ENCODE results near the gene CBARP.
A peak's percentile ranks its signal among the peaks of the same experiment; 100 is the strongest.

The CBARP gene

GRCh38 chr19:1259206-1259875, 21.5 kb upstream of the CBARP start:
- Histone ChIP-seq H3K4me3 (IDR thresholded peaks at IDR 0.05; ENCODE audit: insufficient read depth, low read depth, low read length) (no peak overlapping the region), H3K4me1 (ENCODE audit: low read depth, poor library complexity, severe bottlenecking) (peaks cover 29% of the 10 kb centered on the region)
- no peak for TF ChIP-seq CTCF (conservative IDR thresholded peaks at IDR 0.05; ENCODE audit: low read depth, low read length)

GRCh38 chr19:1258707-1259205, 21.0 kb upstream of the CBARP start:
- no peaks in the 10 kb centered on the region for H4K20me1 ChIP-seq (ENCODE audit: insufficient read depth)
- peak overlapping the region; percentile 74 for H3K27ac ChIP-seq
- TF ChIP-seq CTCF (conservative IDR thresholded peaks at IDR 0.05; ENCODE audit: low read depth, low read length): no peak; the same call in 1 of the 2 replicates
- H3K4me2 ChIP-seq: peak overlapping the region; percentile 86
- peaks cover 29% of the 10 kb centered on the region for H3K4me1 ChIP-seq (ENCODE audit: low read depth, poor library complexity, severe bottlenecking)
- peak overlapping the region; percentile 62; the same call in 1 of the 2 replicates for H3K9ac ChIP-seq
- H2AFZ ChIP-seq (ENCODE audit: low read depth): peak overlapping the region; percentile 39; the same call in 1 of the 2 replicates
- H3K4me3 ChIP-seq (IDR thresholded peaks at IDR 0.05; ENCODE audit: insufficient read depth, low read depth, low read length): no peak overlapping the region
- no peaks in the 10 kb centered on the region; the same call in 1 of the 2 replicates for H3K36me3 ChIP-seq (ENCODE audit: insufficient read depth)
- no peaks in the 10 kb centered on the region for H3K27me3 ChIP-seq (ENCODE audit: insufficient read depth, low read depth)
- no peaks in the 10 kb centered on the region for H3K79me2 ChIP-seq (ENCODE audit: insufficient read depth, low read depth)

More at GRCh38 chr19:1259206-1259875, 21.5 kb upstream of the CBARP start:
- H4K20me1 ChIP-seq (ENCODE audit: insufficient read depth): no peaks in the 10 kb centered on the region
- no peaks in the 10 kb centered on the region for H3K79me2 ChIP-seq (ENCODE audit: insufficient read depth, low read depth)
- peak overlapping the region; percentile 86 for H3K4me2 ChIP-seq
- peak overlapping the region; percentile 39; the same call in 1 of the 2 replicates for H2AFZ ChIP-seq (ENCODE audit: low read depth)
- H3K27ac ChIP-seq: peak overlapping the region; percentile 74
- no peaks in the 10 kb centered on the region for H3K27me3 ChIP-seq (ENCODE audit: insufficient read depth, low read depth)
- no peaks in the 10 kb centered on the region; the same call in 1 of the 2 replicates for H3K36me3 ChIP-seq (ENCODE audit: insufficient read depth)
- H3K9ac ChIP-seq: peak overlapping the region; percentile 62; the same call in 1 of the 2 replicates

GRCh38 chr19:1258163-1258492, 20.3 kb upstream of the CBARP start:
- Histone ChIP-seq H3K27ac (no peak overlapping the region), H3K9ac (no peak overlapping the region), H3K36me3 (ENCODE audit: insufficient read depth) (no peaks in the 10 kb centered on the region; the same call in 1 of the 2 replicates), H3K4me2 (peak overlapping the region; percentile 86; the same call in 1 of the 2 replicates), H3K4me3 (IDR thresholded peaks at IDR 0.05; ENCODE audit: insufficient read depth, low read depth, low read length) (no peak overlapping the region), H3K27me3 (ENCODE audit: insufficient read depth, low read depth) (no peaks in the 10 kb centered on the region), H3K79me2 (ENCODE audit: insufficient read depth, low read depth) (no peaks in the 10 kb centered on the region), H3K4me1 (ENCODE audit: low read depth, poor library complexity, severe bottlenecking) (peaks cover 29% of the 10 kb centered on the region), H2AFZ (ENCODE audit: low read depth) (no peak overlapping the region), H4K20me1 (ENCODE audit: insufficient read depth) (no peaks in the 10 kb centered on the region)
- TF ChIP-seq CTCF (conservative IDR thresholded peaks at IDR 0.05; ENCODE audit: low read depth, low read length): no peak

GRCh38 chr19:1257475-1258162, 19.8 kb upstream of the CBARP start:
- H2AFZ ChIP-seq (ENCODE audit: low read depth): no peak overlapping the region
- H3K27ac ChIP-seq: no peak overlapping the region
- H3K79me2 ChIP-seq (ENCODE audit: insufficient read depth, low read depth): no peaks in the 10 kb centered on the region
- no peaks in the 10 kb centered on the region for H4K20me1 ChIP-seq (ENCODE audit: insufficient read depth)
- no peaks in the 10 kb centered on the region for H3K27me3 ChIP-seq (ENCODE audit: insufficient read depth, low read depth)
- H3K4me3 ChIP-seq (IDR thresholded peaks at IDR 0.05; ENCODE audit: insufficient read depth, low read depth, low read length): no peak overlapping the region
- no peak for TF ChIP-seq CTCF (conservative IDR thresholded peaks at IDR 0.05; ENCODE audit: low read depth, low read length)
- H3K4me1 ChIP-seq (ENCODE audit: low read depth, poor library complexity, severe bottlenecking): peaks cover 29% of the 10 kb centered on the region
- no peak overlapping the region for H3K9ac ChIP-seq
- H3K4me2 ChIP-seq: no peak overlapping the region
- no peaks in the 10 kb centered on the region; the same call in 1 of the 2 replicates for H3K36me3 ChIP-seq (ENCODE audit: insufficient read depth)
